WTC11 (cell line): ENCODE results near the gene INKA2. TPM values are rescaled to one million over a fixed set of nuclear protein-coding genes. Genes with fewer than 3 reads are reported as not detected.
A peak's percentile ranks its signal among the peaks of the same experiment; 100 is the strongest.

Experiments
- ATAC-seq: fragments of 200-7000 bp; cut with Tn5 transposase; 2 replicates; pipeline ENCODE4 v1.10.0; 2021; ENCODE audit warnings: mild to moderate bottlenecking, moderate library complexity
- CTCF ChIA-PET: fragments of 300-600 bp; sonication (Branson Sonifier 250); formaldehyde crosslinking; loops from one replicate; lab custom pipeline; 2021; ENCODE audit warnings: antibody characterized with exemption; lab: Charles Lee
- POLR2A ChIA-PET: fragments of 350-600 bp; sonication (Branson Sonifier 250); formaldehyde crosslinking; loops from one replicate; lab custom pipeline; 2021; ENCODE audit warnings: antibody characterized with exemption; lab: Charles Lee
- DNase-seq: peaks from one replicate; pipeline ENCODE4 v3.0.0; 2021; ENCODE audit warnings: low spot score
- H3K27ac Mint-ChIP-seq: 2 replicates; pipeline ENCODE4 v1.8.0; 2021; ENCODE audit warnings: mixed read lengths
- H3K27me3 Mint-ChIP-seq: 2 replicates; pipeline ENCODE4 v1.8.0; 2021; ENCODE audit warnings: low read depth, mild to moderate bottlenecking, moderate library complexity, mixed read lengths
- H3K36me3 Mint-ChIP-seq: 2 replicates; pipeline ENCODE4 v1.8.0; 2021; ENCODE audit warnings: mixed read lengths
- H3K4me1 Mint-ChIP-seq: 2 replicates; pipeline ENCODE4 v1.8.0; 2022; ENCODE audit warnings: mixed read lengths
- H3K4me3 Mint-ChIP-seq: 2 replicates; pipeline ENCODE4 v1.8.0; 2021; ENCODE audit warnings: mild to moderate bottlenecking, moderate library complexity, mixed read lengths
- H3K9me3 Mint-ChIP-seq: 2 replicates; pipeline ENCODE4 v1.8.0; 2021; ENCODE audit warnings: mixed read lengths
- CBFB ChIP-seq: sonication (generic); formaldehyde crosslinking; IDR thresholded peaks from 2 replicates; pipeline ENCODE4 v1.8.1; 2022; ENCODE audit warnings: mild to moderate bottlenecking, low read depth, missing genetic modification reagents
- CREB1 ChIP-seq: sonication (generic); formaldehyde crosslinking; IDR thresholded peaks from 2 replicates; pipeline ENCODE4 v1.8.0; 2023; ENCODE audit warnings: mild to moderate bottlenecking, missing genetic modification reagents
- CTCF ChIP-seq: fragments of 200-600 bp; IDR thresholded peaks from 2 replicates; pipeline ENCODE4 v1.8.0; 2022; ENCODE audit warnings: antibody characterized with exemption
- EMX1 ChIP-seq: fragments of 250-450 bp; sonication (Bioruptor Pico); IDR thresholded peaks from 2 replicates; pipeline ENCODE4 v1.8.0; 2021; ENCODE audit warnings: mild to moderate bottlenecking
- ESRRA ChIP-seq: sonication (generic); formaldehyde crosslinking; IDR thresholded peaks from 2 replicates; pipeline ENCODE4 v1.8.1; 2022; ENCODE audit warnings: mild to moderate bottlenecking, missing genetic modification reagents, borderline replicate concordance
- ETV6 ChIP-seq: sonication (generic); formaldehyde crosslinking; IDR thresholded peaks from 2 replicates; pipeline ENCODE4 v1.8.1; 2022; ENCODE audit warnings: mild to moderate bottlenecking, missing genetic modification reagents
- FOXP4 ChIP-seq: sonication (generic); formaldehyde crosslinking; IDR thresholded peaks from 2 replicates; pipeline ENCODE4 v1.8.0; 2022; ENCODE audit warnings: mild to moderate bottlenecking, missing genetic modification reagents
- GRHL2 ChIP-seq: fragments of 250-450 bp; sonication (Bioruptor Pico); IDR thresholded peaks from 2 replicates; pipeline ENCODE4 v1.8.0; 2022; ENCODE audit warnings: mild to moderate bottlenecking, moderate library complexity; ENCODE audit not compliant: insufficient replicate concordance, severe bottlenecking
- HMGXB4 ChIP-seq: sonication (generic); formaldehyde crosslinking; IDR thresholded peaks from 2 replicates; pipeline ENCODE4 v1.8.1; 2023; ENCODE audit warnings: mild to moderate bottlenecking, moderate library complexity, missing genetic modification reagents
- IRF2 ChIP-seq: sonication (generic); formaldehyde crosslinking; IDR thresholded peaks from 2 replicates; pipeline ENCODE4 v1.8.0; 2022; ENCODE audit warnings: low read depth, missing genetic modification reagents, borderline replicate concordance
- NR3C1 ChIP-seq: sonication (generic); formaldehyde crosslinking; conservative IDR thresholded peaks from 2 replicates; pipeline ENCODE4 v1.8.1; 2023; ENCODE audit warnings: low read depth, mild to moderate bottlenecking, missing genetic modification reagents
- PRDM15 ChIP-seq: sonication (generic); formaldehyde crosslinking; IDR thresholded peaks from 2 replicates; pipeline ENCODE4 v1.8.0; 2022; ENCODE audit warnings: missing genetic modification reagents
- PREB ChIP-seq: sonication (generic); formaldehyde crosslinking; IDR thresholded peaks from 2 replicates; pipeline ENCODE4 v1.8.1; 2022; ENCODE audit warnings: mild to moderate bottlenecking, missing genetic modification reagents, moderate library complexity, borderline replicate concordance
- RORB ChIP-seq: fragments of 250-450 bp; sonication (Bioruptor Pico); IDR thresholded peaks from 2 replicates; pipeline ENCODE4 v1.9.0; 2021; ENCODE audit warnings: mild to moderate bottlenecking
- SP1 ChIP-seq: sonication (generic); formaldehyde crosslinking; conservative IDR thresholded peaks from 2 replicates; pipeline ENCODE4 v1.8.1; 2022; ENCODE audit warnings: missing genetic modification reagents
- USF1 ChIP-seq: sonication (generic); formaldehyde crosslinking; IDR thresholded peaks from 2 replicates; pipeline ENCODE4 v1.8.0; 2022; ENCODE audit warnings: mild to moderate bottlenecking, missing genetic modification reagents
- USF2 ChIP-seq: sonication (generic); formaldehyde crosslinking; IDR thresholded peaks from 2 replicates; pipeline ENCODE4 v1.8.1; 2023; ENCODE audit warnings: mild to moderate bottlenecking, missing genetic modification reagents, moderate library complexity
- ZMAT4 ChIP-seq: fragments of 250-450 bp; sonication (Bioruptor Pico); IDR thresholded peaks from 2 replicates; pipeline ENCODE4 v1.9.0; 2021; ENCODE audit warnings: mild to moderate bottlenecking
- ZNF219 ChIP-seq: sonication (generic); formaldehyde crosslinking; IDR thresholded peaks from 2 replicates; pipeline ENCODE4 v1.8.0; 2023; ENCODE audit warnings: missing genetic modification reagents, mild to moderate bottlenecking, borderline replicate concordance
- ZNF396 ChIP-seq: fragments of 250-450 bp; sonication (Bioruptor Pico); IDR thresholded peaks from 2 replicates; pipeline ENCODE4 v1.8.0; 2021; ENCODE audit warnings: mild to moderate bottlenecking, moderate library complexity, borderline replicate concordance
- ZNF416 ChIP-seq: fragments of 250-450 bp; sonication (Bioruptor Pico); IDR thresholded peaks from 2 replicates; pipeline ENCODE4 v1.9.0; 2021; ENCODE audit warnings: mild to moderate bottlenecking, inconsistent platforms
- ZNF423 ChIP-seq: fragments of 250-450 bp; sonication (Bioruptor Pico); IDR thresholded peaks from 2 replicates; pipeline ENCODE4 v2.1.2; 2022; ENCODE audit warnings: mild to moderate bottlenecking, moderate library complexity
- ZNF512 ChIP-seq: sonication (generic); formaldehyde crosslinking; IDR thresholded peaks from 2 replicates; pipeline ENCODE4 v1.8.1; 2022; ENCODE audit warnings: missing genetic modification reagents, borderline replicate concordance
- ZNF671 ChIP-seq: fragments of 250-450 bp; sonication (Bioruptor Pico); IDR thresholded peaks from 2 replicates; pipeline ENCODE4 v1.8.0; 2021; ENCODE audit warnings: mild to moderate bottlenecking
- total RNA-seq: library from RNA; stranded (reverse); gene quantifications from 3 replicates; pipeline ENCODE4 v1.2.3, GENCODE V29; 2021

INKA2 gene
- total RNA-seq, 1 experiment from 2014 or later, result 20.1 TPM

GRCh38 chr1:111725192-111725591 is 14.0 kb downstream of the INKA2 start:
- POLR2A ChIA-PET, result interaction anchor here (1.6 kb wide), 1 partner anchor 13 kb away, joined by 3 read pairs; no protein-coding TSS in a partner anchor
- Mint-ChIP-seq H3K9me3 (no peaks in the 10 kb centered on the region), H3K27ac (no peak overlapping the region), H3K4me3 (no peak overlapping the region), H3K36me3 (peaks cover 11% of the 10 kb centered on the region; the same call in 1 of the 2 replicates), H3K4me1 (peaks cover 64% of the 10 kb centered on the region), H3K27me3 (no peaks in the 10 kb centered on the region)
- CTCF ChIA-PET, result interaction anchor here (0.6 to 2.7 kb wide), 7 partner anchors 9 to 243 kb away, joined by 3 to 14 read pairs (median 4); partner anchors contain the start of gene INKA2
- DNase-seq (no peak), ATAC-seq (peak; percentile 16)
- TF ChIP-seq ZNF219 (CRISPR knock-in tag), result no peak
- no peak for TF ChIP-seq PREB
- no peak for TF ChIP-seq IRF2
- TF ChIP-seq ZMAT4, result no peak
- peak; percentile 55 for TF ChIP-seq USF2 (CRISPR knock-in tag)
- no peak for TF ChIP-seq ZNF396 (CRISPR knock-in tag)
- no peak for TF ChIP-seq ETV6 (CRISPR knock-in tag)
- no peak for TF ChIP-seq GRHL2
- TF ChIP-seq CREB1, result no peak
- no peak for TF ChIP-seq SP1
- TF ChIP-seq ZNF416 (CRISPR knock-in tag), result no peak
- TF ChIP-seq ZNF423, result no peak
- no peak for TF ChIP-seq HMGXB4
- TF ChIP-seq USF1 (CRISPR knock-in tag), result peak; percentile 52; the same call in 1 of the 2 replicates
- 0 out of 2 replicates have a peak, but pooled peaks have one; percentile 33 for TF ChIP-seq ESRRA (CRISPR knock-in tag)
- TF ChIP-seq CTCF, result no peak
- no peak for TF ChIP-seq PRDM15 (CRISPR knock-in tag)
- TF ChIP-seq ZNF671 (CRISPR knock-in tag), result no peak
- no peak for TF ChIP-seq RORB (CRISPR knock-in tag)
- TF ChIP-seq NR3C1, result no peak
- no peak for TF ChIP-seq FOXP4 (CRISPR knock-in tag)
- no peak for TF ChIP-seq CBFB
- no peak for TF ChIP-seq EMX1 (CRISPR knock-in tag)
- no peak for TF ChIP-seq ZNF512 (CRISPR knock-in tag)
